Activated CD8-positive, alpha-beta T cell treated with anti-CD3 and anti-CD28 coated beads for 36 hours (primary cell): ENCODE results near the gene RUFY2. TPM values are rescaled to one million over a fixed set of nuclear protein-coding genes. Genes with fewer than 3 reads are reported as not detected.

Experiments
- ATAC-seq: fragments of 200-7000 bp; cut with Tn5 transposase; one replicate; pipeline ENCODE4 v1.10.0; 2021; ENCODE audit warnings: mild to moderate bottlenecking, moderate library complexity
- CTCF ChIA-PET: fragments of 350-600 bp; sonication (Branson Sonifier 250); formaldehyde crosslinking; loops from one replicate; lab custom pipeline; 2021; ENCODE audit warnings: antibody characterized with exemption; lab: Charles Lee
- POLR2A ChIA-PET: fragments of 350-600 bp; sonication (Branson Sonifier 250); formaldehyde crosslinking; loops from one replicate; lab custom pipeline; 2021; ENCODE audit warnings: antibody characterized with exemption; lab: Charles Lee
- DNase-seq: peaks from one replicate; pipeline ENCODE4 v3.0.0-alpha.2; 2020
- H3K27ac Mint-ChIP-seq: one replicate; pipeline ENCODE4 v1.8.0; 2021; ENCODE audit warnings: mild to moderate bottlenecking, mixed read lengths
- H3K27me3 Mint-ChIP-seq: one replicate; pipeline ENCODE4 v1.8.0; 2021; ENCODE audit warnings: mixed read lengths
- H3K36me3 Mint-ChIP-seq: one replicate; pipeline ENCODE4 v1.8.0; 2021; ENCODE audit warnings: low read depth, mixed read lengths
- H3K4me1 Mint-ChIP-seq: one replicate; pipeline ENCODE4 v1.8.0; 2021; ENCODE audit warnings: low read depth, mixed read lengths
- H3K4me3 Mint-ChIP-seq: one replicate; pipeline ENCODE4 v1.8.0; 2021; ENCODE audit warnings: mild to moderate bottlenecking, moderate library complexity, mixed read lengths
- H3K9me3 Mint-ChIP-seq: one replicate; pipeline ENCODE4 v1.8.0; 2021; ENCODE audit warnings: mixed read lengths
- intact Hi-C: fragments of 100-400 bp; cut with micrococcal nuclease; formaldehyde crosslinking; loops from one replicate; pipeline ENCODE4 v1.10.0; 2022
- total RNA-seq, 2 experiments: library from RNA; stranded (reverse); gene quantifications; one replicate each; pipeline ENCODE4 v1.2.3, GENCODE V29; 2021
- TF ChIP-seq, protein P1 (sequence below): fragments of 200-600 bp; IDR thresholded peaks from one replicate; pipeline ENCODE4 v1.8.0; 2022; ENCODE audit warnings: antibody characterized with exemption, mild to moderate bottlenecking

The RUFY2 gene
- total RNA-seq, 2 experiments from 2014 or later = 7.8 to 8.0 TPM

GRCh38 chr10:68353537-68353936, 53.5 kb downstream of the RUFY2 start:
- H3K9me3 Mint-ChIP-seq = no peaks in the 10 kb centered on the region
- H3K36me3 Mint-ChIP-seq = peaks cover 11% of the 10 kb centered on the region
- no peaks in the 10 kb centered on the region for H3K4me1 Mint-ChIP-seq
- ChIA-PET POLR2A (interaction anchor here (0.6 to 2.7 kb wide), 2 partner anchors 21 to 808 kb away, joined by 3 to 8 read pairs; partner anchors contain the start of gene PBLD), CTCF (interaction anchor here (1.6 kb wide), 1 partner anchor 498 kb away, joined by 3 read pairs; no protein-coding TSS in a partner anchor)
- H3K4me3 Mint-ChIP-seq = no peak overlapping the region
- no peak for DNase-seq
- intact Hi-C loops = no loop called here
- TF ChIP-seq, protein P1, sequence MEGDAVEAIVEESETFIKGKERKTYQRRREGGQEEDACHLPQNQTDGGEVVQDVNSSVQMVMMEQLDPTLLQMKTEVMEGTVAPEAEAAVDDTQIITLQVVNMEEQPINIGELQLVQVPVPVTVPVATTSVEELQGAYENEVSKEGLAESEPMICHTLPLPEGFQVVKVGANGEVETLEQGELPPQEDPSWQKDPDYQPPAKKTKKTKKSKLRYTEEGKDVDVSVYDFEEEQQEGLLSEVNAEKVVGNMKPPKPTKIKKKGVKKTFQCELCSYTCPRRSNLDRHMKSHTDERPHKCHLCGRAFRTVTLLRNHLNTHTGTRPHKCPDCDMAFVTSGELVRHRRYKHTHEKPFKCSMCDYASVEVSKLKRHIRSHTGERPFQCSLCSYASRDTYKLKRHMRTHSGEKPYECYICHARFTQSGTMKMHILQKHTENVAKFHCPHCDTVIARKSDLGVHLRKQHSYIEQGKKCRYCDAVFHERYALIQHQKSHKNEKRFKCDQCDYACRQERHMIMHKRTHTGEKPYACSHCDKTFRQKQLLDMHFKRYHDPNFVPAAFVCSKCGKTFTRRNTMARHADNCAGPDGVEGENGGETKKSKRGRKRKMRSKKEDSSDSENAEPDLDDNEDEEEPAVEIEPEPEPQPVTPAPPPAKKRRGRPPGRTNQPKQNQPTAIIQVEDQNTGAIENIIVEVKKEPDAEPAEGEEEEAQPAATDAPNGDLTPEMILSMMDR = no peak
- no peak for ATAC-seq
- no peak overlapping the region for H3K27ac Mint-ChIP-seq
- H3K27me3 Mint-ChIP-seq = no peaks in the 10 kb centered on the region

GRCh38 chr10:68348265-68348741, 58.8 kb downstream of the RUFY2 start:
- Mint-ChIP-seq H3K4me3 (no peak overlapping the region), H3K27ac (peak overlapping the region; percentile 75), H3K4me1 (peaks cover 10% of the 10 kb centered on the region), H3K9me3 (no peaks in the 10 kb centered on the region), H3K27me3 (no peaks in the 10 kb centered on the region), H3K36me3 (peaks cover 27% of the 10 kb centered on the region)
- ChIA-PET POLR2A (interaction anchor here (3.7 kb wide), 1 partner anchor 15 kb away, joined by 26 read pairs; the partner anchor contains the start of genes HNRNPH3 and PBLD), CTCF (interaction anchor here (0.6 to 4.4 kb wide), 23 partner anchors 9 to 1263 kb away, joined by 3 to 53 read pairs (median 5); partner anchors contain the start of genes HNRNPH3, PBLD and RUFY2)
- ATAC-seq = peak; percentile 85
- intact Hi-C loops = loop anchor here (5.0 kb wide), 2 partner anchors 116 to 136 kb away; partner anchors contain the start of gene ATOH7
- DNase-seq = peak; percentile 57
- TF ChIP-seq, protein P1 = peak; percentile 71

GRCh38 chr10:68346774-68347173, 60.3 kb downstream of the RUFY2 start:
- ChIA-PET CTCF (interaction anchor here (0.8 to 4.4 kb wide), 6 partner anchors 8 to 133 kb away, joined by 3 to 53 read pairs (median 14); partner anchors contain the start of genes HNRNPH3 and PBLD), POLR2A (interaction anchor here (0.6 to 3.7 kb wide), 3 partner anchors 13 to 368 kb away, joined by 3 to 26 read pairs (median 3); partner anchors contain the start of genes HNRNPH3 and PBLD)
- intact Hi-C loops = loop anchor here (5.0 kb wide), 2 partner anchors 114 to 134 kb away; partner anchors contain the start of gene ATOH7
- Mint-ChIP-seq H3K27me3 (no peaks in the 10 kb centered on the region), H3K4me1 (peaks cover 16% of the 10 kb centered on the region), H3K36me3 (peaks cover 32% of the 10 kb centered on the region), H3K9me3 (no peaks in the 10 kb centered on the region), H3K4me3 (no peak overlapping the region), H3K27ac (peak overlapping the region; percentile 69)
- TF ChIP-seq, protein P1 = no peak
- no peak for DNase-seq
- peak; percentile 24 for ATAC-seq

- peak overlapping the region; percentile 58 for H3K27ac Mint-ChIP-seq
- DNase-seq (no peak), ATAC-seq (no peak)
- peaks cover 42% of the 10 kb centered on the region for H3K36me3 Mint-ChIP-seq
- ChIA-PET POLR2A (interaction anchor here (5.5 kb wide), 1 partner anchor 13 kb away, joined by 44 read pairs; the partner anchor contains the start of genes HNRNPH3 and PBLD), CTCF (interaction anchor here (1.0 to 1.1 kb wide), 2 partner anchors 132 to 490 kb away, joined by 3 read pairs; no protein-coding TSS in a partner anchor)
- no peaks in the 10 kb centered on the region for H3K9me3 Mint-ChIP-seq
- intact Hi-C loops = loop anchor here (5.0 kb wide), 2 partner anchors 113 to 133 kb away; partner anchors contain the start of gene ATOH7
- H3K27me3 Mint-ChIP-seq = no peaks in the 10 kb centered on the region
- peaks cover 28% of the 10 kb centered on the region for H3K4me1 Mint-ChIP-seq
- H3K4me3 Mint-ChIP-seq = no peak overlapping the region
- TF ChIP-seq, protein P1 = no peak
These were observed 61.5 kb downstream of the RUFY2 start for GRCh38 chr10:68345621-68346020.
